Measurements from ENCODE around the gene NEK7. TPM values are rescaled to one million over a fixed set of nuclear protein-coding genes. Genes with fewer than 3 reads are reported as not detected.

Gene NEK7
- total RNA-seq, 3 donors from 2014 or later: 82.3 to 187 (median 105) TPM

- intact Hi-C loops (cut with DNase I; ENCODE audit: low total_unique reads): no loop called here
- no peak overlapping the region for H3K4me3 ChIP-seq
- DNase-seq (ENCODE audit: low spot score in 2 of 2): no peak
- TF ChIP-seq POLR2A (IDR thresholded peaks at IDR 0.05) (no peak), CTCF (IDR thresholded peaks at IDR 0.05) (no peak), POLR2AphosphoS5 (IDR thresholded peaks at IDR 0.05) (no peak)
- peaks cover 4 to 10% of the 10 kb centered on the region in 2 donors for H3K4me1 ChIP-seq
- H3K27ac ChIP-seq: no peak overlapping the region
- H3K27me3 ChIP-seq: no peaks in the 10 kb centered on the region
- H3K36me3 ChIP-seq: no peaks in the 10 kb centered on the region
- H3K9me3 ChIP-seq: no peaks in the 10 kb centered on the region
Observed at GRCh38 chr1:198183605-198184004, 26.8 kb downstream of the NEK7 start.

GRCh38 chr1:198184516-198184915 lies 27.7 kb downstream of the NEK7 start:
- H3K36me3 ChIP-seq: no peaks in the 10 kb centered on the region
- no peak overlapping the region for H3K4me3 ChIP-seq
- intact Hi-C loops (cut with DNase I; ENCODE audit: low total_unique reads): no loop called here
- no peak for DNase-seq (ENCODE audit: low spot score in 2 of 2)
- H3K4me1 ChIP-seq: peaks cover under 1 to 4% of the 10 kb centered on the region in 2 donors
- no peak for TF ChIP-seq CTCF (IDR thresholded peaks at IDR 0.05)
- no peak for TF ChIP-seq POLR2A (IDR thresholded peaks at IDR 0.05)
- no peak for TF ChIP-seq POLR2AphosphoS5 (IDR thresholded peaks at IDR 0.05)
- H3K9me3 ChIP-seq: no peaks in the 10 kb centered on the region
- no peak overlapping the region for H3K27ac ChIP-seq
- no peaks in the 10 kb centered on the region for H3K27me3 ChIP-seq

- Histone ChIP-seq H3K27me3 (no peaks in the 10 kb centered on the region), H3K4me3 (no peak overlapping the region), H3K27ac (no peak overlapping the region), H3K4me1 (peaks cover 0 to 4% of the 10 kb centered on the region in 2 donors), H3K36me3 (no peaks in the 10 kb centered on the region), H3K9me3 (no peaks in the 10 kb centered on the region)
- TF ChIP-seq POLR2A (IDR thresholded peaks at IDR 0.05) (no peak), POLR2AphosphoS5 (IDR thresholded peaks at IDR 0.05) (no peak), CTCF (IDR thresholded peaks at IDR 0.05) (no peak)
- no peak for DNase-seq (ENCODE audit: low spot score in 2 of 2)
- intact Hi-C loops (cut with DNase I; ENCODE audit: low total_unique reads): no loop called here
Observed at GRCh38 chr1:198185146-198185545, 28.3 kb downstream of the NEK7 start.

GRCh38 chr1:198185759-198186158 lies 29.0 kb downstream of the NEK7 start:
- H3K27me3 ChIP-seq: no peaks in the 10 kb centered on the region
- peaks cover 0 to 4% of the 10 kb centered on the region in 2 donors for H3K4me1 ChIP-seq
- H3K36me3 ChIP-seq: no peaks in the 10 kb centered on the region
- H3K4me3 ChIP-seq: no peak overlapping the region
- intact Hi-C loops (cut with DNase I; ENCODE audit: low total_unique reads): no loop called here
- DNase-seq (ENCODE audit: low spot score in 2 of 2): no peak
- H3K27ac ChIP-seq: no peak overlapping the region
- TF ChIP-seq POLR2AphosphoS5 (IDR thresholded peaks at IDR 0.05) (no peak), CTCF (IDR thresholded peaks at IDR 0.05) (no peak), POLR2A (IDR thresholded peaks at IDR 0.05) (no peak)
- no peaks in the 10 kb centered on the region for H3K9me3 ChIP-seq

GRCh38 chr1:198186916-198187580 lies 30.2 kb downstream of the NEK7 start:
- intact Hi-C loops (cut with DNase I; ENCODE audit: low total_unique reads): no loop called here
- TF ChIP-seq POLR2AphosphoS5 (IDR thresholded peaks at IDR 0.05) (no peak), CTCF (IDR thresholded peaks at IDR 0.05) (no peak), POLR2A (IDR thresholded peaks at IDR 0.05) (no peak)
- no peak for DNase-seq (ENCODE audit: low spot score in 2 of 2)
- Histone ChIP-seq H3K27me3 (no peaks in the 10 kb centered on the region), H3K36me3 (no peaks in the 10 kb centered on the region), H3K4me1 (no peaks in the 10 kb centered on the region), H3K4me3 (no peak overlapping the region), H3K27ac (no peak overlapping the region), H3K9me3 (no peaks in the 10 kb centered on the region)
